Mesothelial cell of epicardium (in vitro differentiated cells): ENCODE measurements around the gene MAPT. TPM values are rescaled to one million over a fixed set of nuclear protein-coding genes. Genes with fewer than 3 reads are reported as not detected.
"Not testable (repeated sequence)": the region's sequence is repeated elsewhere in the genome, so short reads cannot be mapped to it uniquely, and the experiment has no call there.

Experiments used
- DNase-seq, 2 experiments: peaks; one replicate each; pipeline ENCODE4 v3.0.0; 2021; ENCODE audit warnings: low spot score in 2 of 2; ENCODE audit not compliant: unreplicated experiment in 2 of 2
- H3K27ac Mint-ChIP-seq: 2 replicates; pipeline ENCODE4 v1.8.0; 2021; ENCODE audit warnings: mixed read lengths
- H3K27me3 Mint-ChIP-seq: 2 replicates; pipeline ENCODE4 v1.8.0; 2021; ENCODE audit warnings: low read depth, mixed read lengths
- H3K36me3 Mint-ChIP-seq: 2 replicates; pipeline ENCODE4 v1.8.0; 2021; ENCODE audit warnings: mixed read lengths
- H3K4me1 Mint-ChIP-seq: 2 replicates; pipeline ENCODE4 v1.8.0; 2021; ENCODE audit warnings: mixed read lengths
- H3K4me3 Mint-ChIP-seq: 2 replicates; pipeline ENCODE4 v1.8.0; 2021; ENCODE audit warnings: mild to moderate bottlenecking, moderate library complexity, mixed read lengths
- H3K9me3 Mint-ChIP-seq: 2 replicates; pipeline ENCODE4 v1.8.0; 2021; ENCODE audit warnings: mixed read lengths
- total RNA-seq: library from RNA; stranded (reverse); gene quantifications from 3 replicates; pipeline ENCODE4 v1.2.1, GENCODE V29; 2021
- TF ChIP-seq, protein P1 (sequence below): fragments of 200-600 bp; sonication (generic); IDR thresholded peaks from one replicate; pipeline ENCODE4 v1.5.0; 2021; ENCODE audit warnings: antibody characterized with exemption; ENCODE audit not compliant: unreplicated experiment

Gene MAPT
- total RNA-seq, 1 donor from 2014 or later: 2.8 TPM

DNA sequence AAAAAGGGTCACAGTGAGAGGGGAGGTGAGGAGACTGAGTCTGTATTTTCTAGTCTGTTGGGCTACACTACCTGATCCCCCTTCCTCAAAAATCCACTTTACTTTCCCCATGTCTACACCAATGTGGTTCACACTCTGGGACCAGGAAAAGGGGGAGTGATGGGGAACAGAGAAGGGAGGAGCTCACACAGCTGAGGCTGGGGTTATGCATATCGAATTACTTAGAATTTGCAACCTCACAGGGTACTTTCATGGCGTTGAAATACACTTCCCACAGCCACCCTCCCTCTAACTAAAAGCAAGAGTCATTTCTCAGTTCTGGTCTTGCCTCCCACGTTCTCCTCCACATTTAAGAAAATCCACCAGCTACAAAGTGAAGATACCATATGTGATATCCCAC is 14.1 kb downstream of the MAPT start:
- H3K4me1 Mint-ChIP-seq: peaks cover 23% of the 10 kb centered on the region
- TF ChIP-seq, protein P1, sequence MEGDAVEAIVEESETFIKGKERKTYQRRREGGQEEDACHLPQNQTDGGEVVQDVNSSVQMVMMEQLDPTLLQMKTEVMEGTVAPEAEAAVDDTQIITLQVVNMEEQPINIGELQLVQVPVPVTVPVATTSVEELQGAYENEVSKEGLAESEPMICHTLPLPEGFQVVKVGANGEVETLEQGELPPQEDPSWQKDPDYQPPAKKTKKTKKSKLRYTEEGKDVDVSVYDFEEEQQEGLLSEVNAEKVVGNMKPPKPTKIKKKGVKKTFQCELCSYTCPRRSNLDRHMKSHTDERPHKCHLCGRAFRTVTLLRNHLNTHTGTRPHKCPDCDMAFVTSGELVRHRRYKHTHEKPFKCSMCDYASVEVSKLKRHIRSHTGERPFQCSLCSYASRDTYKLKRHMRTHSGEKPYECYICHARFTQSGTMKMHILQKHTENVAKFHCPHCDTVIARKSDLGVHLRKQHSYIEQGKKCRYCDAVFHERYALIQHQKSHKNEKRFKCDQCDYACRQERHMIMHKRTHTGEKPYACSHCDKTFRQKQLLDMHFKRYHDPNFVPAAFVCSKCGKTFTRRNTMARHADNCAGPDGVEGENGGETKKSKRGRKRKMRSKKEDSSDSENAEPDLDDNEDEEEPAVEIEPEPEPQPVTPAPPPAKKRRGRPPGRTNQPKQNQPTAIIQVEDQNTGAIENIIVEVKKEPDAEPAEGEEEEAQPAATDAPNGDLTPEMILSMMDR: no peak
- no peak for DNase-seq
- no peak overlapping the region for H3K4me3 Mint-ChIP-seq
- no peaks in the 10 kb centered on the region for H3K36me3 Mint-ChIP-seq
- H3K9me3 Mint-ChIP-seq: peaks cover 14% of the 10 kb centered on the region
- H3K27ac Mint-ChIP-seq: no peak overlapping the region
- peaks cover 27% of the 10 kb centered on the region for H3K27me3 Mint-ChIP-seq

DNA sequence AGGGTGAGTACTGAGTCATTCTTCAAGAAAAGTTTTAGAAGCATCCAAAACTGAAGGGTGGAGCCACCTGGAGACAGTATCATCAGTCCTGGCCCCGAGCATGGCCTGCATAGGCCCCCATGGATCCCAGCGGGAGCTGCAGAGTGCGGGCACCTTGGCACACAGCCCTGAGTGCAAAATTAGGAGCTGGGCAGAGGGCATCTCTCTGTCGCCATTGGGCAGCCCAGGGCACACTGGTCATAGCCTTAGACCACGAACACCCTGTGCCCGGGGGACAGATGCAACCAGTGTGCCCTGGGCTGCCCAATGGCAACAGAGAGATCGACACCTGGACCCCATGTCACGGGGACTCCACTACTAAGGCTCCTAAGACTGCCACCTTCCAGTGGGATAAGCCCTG is 14.6 kb downstream of the MAPT start:
- TF ChIP-seq, protein P1: no peak
- H3K4me1 Mint-ChIP-seq: peaks cover 23% of the 10 kb centered on the region
- H3K4me3 Mint-ChIP-seq: no peak overlapping the region
- DNase-seq: no peak
- H3K9me3 Mint-ChIP-seq: peaks cover 14% of the 10 kb centered on the region
- H3K27ac Mint-ChIP-seq: no peak overlapping the region
- H3K36me3 Mint-ChIP-seq: no peaks in the 10 kb centered on the region
- H3K27me3 Mint-ChIP-seq: peaks cover 29% of the 10 kb centered on the region

GRCh38 chr17:45910667-45911066 is 16.3 kb downstream of the MAPT start:
- H3K36me3 Mint-ChIP-seq: no peaks in the 10 kb centered on the region
- H3K27ac Mint-ChIP-seq: no peak overlapping the region
- TF ChIP-seq, protein P1: no peak
- H3K4me1 Mint-ChIP-seq: peaks cover 17% of the 10 kb centered on the region
- H3K4me3 Mint-ChIP-seq: no peak overlapping the region
- peaks cover 14% of the 10 kb centered on the region for H3K9me3 Mint-ChIP-seq
- H3K27me3 Mint-ChIP-seq: peaks cover 33% of the 10 kb centered on the region
- DNase-seq: no peak

DNA sequence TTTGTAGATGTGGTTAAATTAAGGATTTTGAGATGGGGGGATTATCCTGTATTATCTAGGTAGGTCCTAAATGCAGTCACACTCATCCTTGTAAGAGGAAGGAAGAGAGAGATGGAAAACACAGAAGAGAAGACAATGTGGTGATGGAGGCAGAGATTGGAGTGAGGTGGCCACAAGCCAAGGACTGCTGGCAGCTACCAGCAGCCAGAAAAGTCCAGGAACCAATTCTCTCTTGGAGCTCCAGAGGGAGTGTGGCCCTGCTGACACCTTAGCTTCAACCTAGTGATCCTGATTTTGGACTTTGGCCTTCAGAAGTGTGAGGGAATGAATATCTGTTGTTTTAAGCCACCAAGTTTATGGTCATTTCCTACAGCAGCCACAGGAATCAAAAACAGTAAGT is 18.0 kb downstream of the MAPT start:
- Mint-ChIP-seq H3K9me3 (peaks cover 14% of the 10 kb centered on the region), H3K4me1 (peaks cover 13% of the 10 kb centered on the region), H3K4me3 (no peak overlapping the region), H3K27ac (no peak overlapping the region), H3K27me3 (peaks cover 32% of the 10 kb centered on the region), H3K36me3 (no peaks in the 10 kb centered on the region)
- TF ChIP-seq, protein P1: no peak
- no peak for DNase-seq

DNA sequence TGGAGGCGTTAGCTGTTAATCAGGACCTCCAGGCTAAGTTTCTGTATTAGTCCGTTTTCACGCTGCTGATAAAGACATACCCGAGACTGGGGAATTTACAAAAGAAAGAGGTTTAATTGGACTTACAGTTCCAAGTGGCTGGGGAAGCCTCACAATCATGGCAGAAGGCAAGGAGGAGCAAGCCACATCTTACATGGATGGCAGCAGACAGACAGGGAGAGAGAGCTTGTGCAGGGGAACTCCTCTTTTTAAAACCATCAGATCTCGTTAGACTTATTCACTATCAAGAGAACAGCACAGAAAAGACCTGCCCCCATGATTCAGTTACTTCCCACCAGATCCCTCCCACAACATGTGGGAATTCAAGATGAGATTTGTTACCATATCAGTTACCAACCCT is 18.7 kb downstream of the MAPT start:
- DNase-seq, H3K27ac Mint-ChIP-seq, H3K4me1 Mint-ChIP-seq, H3K4me3 Mint-ChIP-seq, H3K36me3 Mint-ChIP-seq: not testable (repeated sequence)
- Mint-ChIP-seq H3K9me3 (peaks cover 14% of the 10 kb centered on the region), H3K27me3 (peaks cover 30% of the 10 kb centered on the region)

DNA sequence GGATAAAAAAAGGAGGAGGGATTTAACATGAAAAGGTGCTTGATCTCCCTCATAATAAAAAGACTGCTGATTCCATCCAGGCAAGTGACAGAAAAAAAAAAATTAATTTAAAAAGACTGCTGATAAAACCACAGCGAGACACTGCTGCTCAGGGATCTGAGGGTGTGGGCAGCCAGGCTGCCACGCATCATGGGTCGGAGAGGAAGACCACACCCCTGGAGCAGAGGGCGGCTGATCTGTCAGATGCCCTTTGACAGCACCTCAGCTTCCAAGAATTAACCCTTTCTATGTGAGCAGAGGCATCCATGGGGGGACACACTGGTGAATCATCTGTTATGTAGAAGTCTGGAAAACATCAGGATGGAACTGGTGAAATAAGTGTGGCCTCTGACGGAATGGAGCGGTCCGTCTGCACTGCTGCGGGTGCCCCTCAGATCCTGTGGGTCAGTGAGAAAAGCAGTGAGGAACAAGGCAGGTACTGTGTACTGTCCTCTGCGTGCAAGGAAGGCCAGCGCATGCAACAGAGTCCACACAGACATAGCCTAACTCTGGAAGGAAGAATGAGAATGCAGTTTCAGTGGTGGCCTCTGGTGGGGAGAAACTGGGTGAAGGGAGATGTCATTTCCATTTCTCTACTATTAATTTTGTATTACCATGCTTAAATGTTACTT is 19.8 kb downstream of the MAPT start:
- Mint-ChIP-seq H3K27me3 (peaks cover 30% of the 10 kb centered on the region), H3K4me3 (no peak overlapping the region), H3K27ac (no peak overlapping the region), H3K4me1 (no peaks in the 10 kb centered on the region), H3K9me3 (peaks cover 14% of the 10 kb centered on the region), H3K36me3 (no peaks in the 10 kb centered on the region)
- no peak for DNase-seq
- TF ChIP-seq, protein P1: no peak
